ENCODE measurements around the gene AZI2. TPM values are rescaled to one million over a fixed set of nuclear protein-coding genes. Genes with fewer than 3 reads are reported as not detected.

Gene AZI2, protein sequence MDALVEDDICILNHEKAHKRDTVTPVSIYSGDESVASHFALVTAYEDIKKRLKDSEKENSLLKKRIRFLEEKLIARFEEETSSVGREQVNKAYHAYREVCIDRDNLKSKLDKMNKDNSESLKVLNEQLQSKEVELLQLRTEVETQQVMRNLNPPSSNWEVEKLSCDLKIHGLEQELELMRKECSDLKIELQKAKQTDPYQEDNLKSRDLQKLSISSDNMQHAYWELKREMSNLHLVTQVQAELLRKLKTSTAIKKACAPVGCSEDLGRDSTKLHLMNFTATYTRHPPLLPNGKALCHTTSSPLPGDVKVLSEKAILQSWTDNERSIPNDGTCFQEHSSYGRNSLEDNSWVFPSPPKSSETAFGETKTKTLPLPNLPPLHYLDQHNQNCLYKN
- total RNA-seq (2021; ENCODE audit: unreplicated experiment) = 51.6 TPM
- 29.8 and 41.4 TPM in 2 replicates for polyA plus RNA-seq (2012)
- Bru-seq, nascent RNA = percentile 86 among the genes with signal in this experiment
- percentile 78 among the genes with signal in this experiment for BruChase-seq, experiment 1, labeled RNA remaining after a 6-hour chase
- BruChase-seq, experiment 2, labeled RNA remaining after a 2-hour chase = percentile 73 among the genes with signal in this experiment
- long read RNA-seq, full-length matches to known transcripts = 42 of 52 reads
- long read RNA-seq, partial matches to known transcripts = 4 of 52 reads
- long read RNA-seq, other reads (novel, unspliced or antisense) = 6 of 52 reads

GRCh38 chr3:28348629-28349468 lies at the start of gene AZI2, which contains the start of gene ZCWPW2:
AZI2 (minus strand) TSS chr3:28348824; CDS start chr3:28340617, 8,207 bp downstream.
ZCWPW2 (plus strand) TSS chr3:28348721; CDS start chr3:28413069, 64,348 bp downstream.
- H3K4me2 ChIP-seq (ENCODE audit: low read length) = peak within 1 kb of the TSS; percentile 94
- no peaks in the 10 kb centered on the region for H3K9me2 ChIP-seq (ENCODE audit: insufficient read depth)
- H3K36me3 ChIP-seq (ENCODE audit: control insufficient read depth in 1 of 2, insufficient read depth in 2 of 2, low read length in 2 of 2) = no peaks in the 10 kb centered on the region
- H3K4me1 ChIP-seq (ENCODE audit: control insufficient read depth in 1 of 2, insufficient read depth in 2 of 2, low read length in 2 of 2) = peaks cover 3 to 10% of the 10 kb centered on the region in 2 experiments; a peak in 2 of 4 replicates
- no peaks in the 10 kb centered on the region for H4K20me1 ChIP-seq (ENCODE audit: insufficient read depth)
- DNase-seq (ENCODE audit: low read depth, low spot score) = peak; percentile 87
- H3K4me3 ChIP-seq (replicated peaks in 1 of 2; ENCODE audit: low read depth in 1 of 2, low read length in 2 of 2) = peak within 1 kb of the TSS; percentile 76 to 83
- no peaks in the 10 kb centered on the region for H3K9me3 ChIP-seq (ENCODE audit: control insufficient read depth in 1 of 2, insufficient read depth in 1 of 2, low read depth in 1 of 2, low read length in 2 of 2)
- H3K9ac ChIP-seq (ENCODE audit: low read length) = peak within 1 kb of the TSS; percentile 76
- ChIA-PET CTCF (interaction anchor here (1.1 to 1.2 kb wide), 2 partner anchors 20 to 319 kb away, joined by 3 read pairs; no protein-coding TSS in a partner anchor), RAD21 (ENCODE audit: low non-redundant PET in 1 of 2, low total read pairs in 2 of 2, uncharacterized antibody in 2 of 2, unreplicated experiment in 2 of 2) (no interaction called here), POLR2A (interaction anchor here (0.9 to 1.0 kb wide), 2 partner anchors 9 to 627 kb away, joined by 4 read pairs; partner anchors contain the start of gene EOMES)
- H2AFZ ChIP-seq (ENCODE audit: low read depth, low read length, poor library complexity, severe bottlenecking) = peak within 1 kb of the TSS; percentile 77
- no peaks in the 10 kb centered on the region for H3K27me3 ChIP-seq (ENCODE audit: insufficient read depth, low read length)
- intact Hi-C loops (cut with micrococcal nuclease) = loop anchor here (10.0 kb wide), 1 partner anchor 294 kb away; no protein-coding TSS in a partner anchor
- H3K79me2 ChIP-seq (ENCODE audit: insufficient read depth, low read length) = peaks cover 46% of the 10 kb centered on the region
- BruUV-seq (replicated peaks) = no TSS peak
- H3K27ac ChIP-seq (ENCODE audit: low read depth, low read length) = peak within 1 kb of the TSS; percentile 87
- peak; percentile 89 for ATAC-seq
- peak; percentile 47 for TF ChIP-seq TCF7L2 (IDR thresholded peaks at IDR 0.05; ENCODE audit: borderline replicate concordance, extremely low read depth, insufficient read depth, insufficient read length)
- TF ChIP-seq, protein P1, sequence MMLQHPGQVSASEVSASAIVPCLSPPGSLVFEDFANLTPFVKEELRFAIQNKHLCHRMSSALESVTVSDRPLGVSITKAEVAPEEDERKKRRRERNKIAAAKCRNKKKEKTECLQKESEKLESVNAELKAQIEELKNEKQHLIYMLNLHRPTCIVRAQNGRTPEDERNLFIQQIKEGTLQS (IDR thresholded peaks at IDR 0.05) = no peak
- TF ChIP-seq SP1 (IDR thresholded peaks at IDR 0.05; ENCODE audit: low read depth) = peak; percentile 65
- no peak for TF ChIP-seq EZH2 (IDR thresholded peaks at IDR 0.05)
- peak; percentile 70 for TF ChIP-seq POLR2A (IDR thresholded peaks at IDR 0.05; ENCODE audit: borderline replicate concordance, extremely low read depth, insufficient read depth, insufficient read length)
- TF ChIP-seq CEBPB (IDR thresholded peaks at IDR 0.05; ENCODE audit: low read depth) = peak; percentile 48; the same call in 1 of the 2 replicates
- TF ChIP-seq ZBTB33 (IDR thresholded peaks at IDR 0.05; ENCODE audit: extremely low read depth, insufficient replicate concordance, low read length) = peak; percentile 29
- TF ChIP-seq RAD21 (IDR thresholded peaks at IDR 0.05; ENCODE audit: low read depth) = no peak
- TF ChIP-seq SRF (IDR thresholded peaks at IDR 0.05; ENCODE audit: low read depth) = no peak
- TF ChIP-seq, protein P2, sequence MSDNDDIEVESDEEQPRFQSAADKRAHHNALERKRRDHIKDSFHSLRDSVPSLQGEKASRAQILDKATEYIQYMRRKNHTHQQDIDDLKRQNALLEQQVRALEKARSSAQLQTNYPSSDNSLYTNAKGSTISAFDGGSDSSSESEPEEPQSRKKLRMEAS (IDR thresholded peaks at IDR 0.05) = peak; percentile 67
- TF ChIP-seq CTCF (IDR thresholded peaks at IDR 0.05 in 2 of 3, conservative IDR thresholded peaks at IDR 0.05 in 1 of 3; ENCODE audit: borderline replicate concordance in 1 of 3, insufficient read depth in 1 of 3, low read depth in 2 of 3, low read length in 2 of 3) = 0 out of 6 replicates have a peak, but pooled peaks of 1 of the 3 experiments have one; percentile 8
- TF ChIP-seq FOSL1 (IDR thresholded peaks at IDR 0.05; ENCODE audit: low read depth) = no peak
- TF ChIP-seq ZFX (IDR thresholded peaks at IDR 0.05) = peak; percentile 90
- peak; percentile 84 for TF ChIP-seq ELF1 (IDR thresholded peaks at IDR 0.05; ENCODE audit: borderline replicate concordance, low read depth)
- TF ChIP-seq JUND (IDR thresholded peaks at IDR 0.05) = no peak
- TF ChIP-seq YY1 (IDR thresholded peaks at IDR 0.05; ENCODE audit: extremely low read depth, insufficient replicate concordance, low read depth, low read length) = no peak
- peak; percentile 83 for TF ChIP-seq EGR1 (IDR thresholded peaks at IDR 0.05; ENCODE audit: low read depth)
- TF ChIP-seq SIN3A (IDR thresholded peaks at IDR 0.05; ENCODE audit: low read depth) = peak; percentile 79
- TF ChIP-seq EZH2phosphoT487 (IDR thresholded peaks at IDR 0.05; ENCODE audit: borderline replicate concordance) = no peak
